SK-N-SH treated with all-trans-retinoic acid at 6 μM for 48 hours (cell line): ENCODE data around the gene METTL6.

ENCODE experiments used
- ARNTL ChIP-seq: fragments of 450-650 bp; formaldehyde crosslinking; IDR thresholded peaks from 2 replicates; pipeline ENCODE4 v1.5.0; 2020; ENCODE audit warnings: low read depth, mild to moderate bottlenecking, moderate library complexity, borderline replicate concordance
- TF ChIP-seq, protein P1 (sequence below): fragments of 250-450 bp; sonication (Bioruptor Pico); IDR thresholded peaks from 2 replicates; pipeline ENCODE4 v1.8.0; 2021; ENCODE audit warnings: low read depth, mild to moderate bottlenecking, moderate library complexity, borderline replicate concordance

DNA sequence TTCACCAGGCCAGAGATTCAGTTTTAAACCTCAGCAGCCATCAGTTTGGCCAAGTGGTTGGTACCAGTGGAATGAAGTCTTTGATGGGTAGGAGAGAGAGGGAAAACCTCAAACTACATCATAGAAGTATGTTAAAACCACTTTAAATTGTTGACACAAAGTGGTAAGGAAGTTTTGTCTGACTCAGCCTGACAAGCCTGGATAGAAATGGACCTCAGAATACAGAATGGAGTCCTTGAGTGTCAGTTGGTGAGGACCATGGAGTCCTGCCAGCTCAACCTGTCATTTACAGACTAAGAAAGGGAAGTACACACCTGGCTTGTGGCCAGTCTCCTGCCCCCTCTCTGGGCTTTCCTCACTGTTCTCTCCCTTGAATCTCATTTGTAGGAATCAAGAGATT, 12.1 kb upstream of the METTL6 start:
- TF ChIP-seq ARNTL (CRISPR knock-in tag) = no peak
- TF ChIP-seq, protein P1, sequence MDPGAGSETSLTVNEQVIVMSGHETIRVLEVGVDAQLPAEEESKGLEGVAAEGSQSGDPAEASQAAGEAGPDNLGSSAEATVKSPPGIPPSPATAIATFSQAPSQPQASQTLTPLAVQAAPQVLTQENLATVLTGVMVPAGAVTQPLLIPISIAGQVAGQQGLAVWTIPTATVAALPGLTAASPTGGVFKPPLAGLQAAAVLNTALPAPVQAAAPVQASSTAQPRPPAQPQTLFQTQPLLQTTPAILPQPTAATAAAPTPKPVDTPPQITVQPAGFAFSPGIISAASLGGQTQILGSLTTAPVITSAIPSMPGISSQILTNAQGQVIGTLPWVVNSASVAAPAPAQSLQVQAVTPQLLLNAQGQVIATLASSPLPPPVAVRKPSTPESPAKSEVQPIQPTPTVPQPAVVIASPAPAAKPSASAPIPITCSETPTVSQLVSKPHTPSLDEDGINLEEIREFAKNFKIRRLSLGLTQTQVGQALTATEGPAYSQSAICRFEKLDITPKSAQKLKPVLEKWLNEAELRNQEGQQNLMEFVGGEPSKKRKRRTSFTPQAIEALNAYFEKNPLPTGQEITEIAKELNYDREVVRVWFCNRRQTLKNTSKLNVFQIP = no peak
